DMS79 (cell line): Measurements from ENCODE around the gene MUSTN1.

Experiments
- DNase-seq: peaks from one replicate; lab custom pipeline; 2025; lab: John Stamatoyannopoulos, UW

Gene MUSTN1

DNA sequence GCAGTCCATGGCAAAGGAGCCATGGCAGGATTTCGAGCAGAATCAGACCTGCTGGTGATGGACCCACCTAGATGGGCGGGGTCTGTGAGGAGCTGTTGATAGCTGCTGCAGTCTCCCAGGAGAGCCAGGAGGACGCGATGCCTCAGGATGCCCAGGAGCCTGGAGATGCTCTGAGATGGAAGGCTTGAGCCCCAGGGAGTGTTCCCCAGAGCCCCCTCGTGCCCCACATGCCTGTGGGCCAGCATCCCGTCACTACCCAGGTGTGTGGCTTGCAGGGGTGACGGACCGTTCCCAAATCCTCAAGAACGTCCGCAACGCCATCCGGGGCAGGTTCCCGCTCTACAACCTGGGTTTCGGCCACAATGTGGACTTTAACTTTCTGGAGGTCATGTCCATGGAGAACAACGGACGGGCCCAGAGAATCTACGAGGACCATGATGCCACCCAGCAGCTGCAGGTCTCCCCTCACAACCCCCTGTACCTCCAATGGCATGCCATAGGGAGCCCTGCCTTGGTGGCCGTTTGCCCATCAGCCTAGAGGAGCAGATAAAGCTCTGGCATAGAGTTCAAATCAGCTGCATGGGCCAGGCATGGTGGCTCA lies 50.7 kb downstream of the MUSTN1 start:
- DNase-seq: no peak

DNA sequence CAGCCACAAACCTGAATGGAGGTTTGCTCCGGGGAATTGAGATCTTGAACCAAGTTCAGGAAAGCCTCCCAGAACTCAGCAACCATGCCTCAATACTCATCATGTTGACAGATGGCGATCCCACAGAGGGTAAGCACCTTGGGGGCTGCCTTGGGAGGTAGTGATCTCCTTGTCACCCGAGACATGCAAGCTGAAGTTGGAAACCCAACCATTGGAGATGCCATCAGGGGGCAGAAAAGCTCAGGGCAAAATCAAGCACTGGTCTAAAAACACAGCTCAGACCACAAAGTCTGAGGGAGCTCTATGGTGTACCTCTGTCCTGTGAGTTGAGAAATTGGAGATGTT lies 51.6 kb downstream of the MUSTN1 start:
- no peak for DNase-seq
